Measurements from ENCODE around the gene ICA1. TPM values are rescaled to one million over a fixed set of nuclear protein-coding genes. Genes with fewer than 3 reads are reported as not detected.

ICA1 gene
- total RNA-seq, 2 experiments from 2014 or later: 2.3 to 2.4 TPM

DNA sequence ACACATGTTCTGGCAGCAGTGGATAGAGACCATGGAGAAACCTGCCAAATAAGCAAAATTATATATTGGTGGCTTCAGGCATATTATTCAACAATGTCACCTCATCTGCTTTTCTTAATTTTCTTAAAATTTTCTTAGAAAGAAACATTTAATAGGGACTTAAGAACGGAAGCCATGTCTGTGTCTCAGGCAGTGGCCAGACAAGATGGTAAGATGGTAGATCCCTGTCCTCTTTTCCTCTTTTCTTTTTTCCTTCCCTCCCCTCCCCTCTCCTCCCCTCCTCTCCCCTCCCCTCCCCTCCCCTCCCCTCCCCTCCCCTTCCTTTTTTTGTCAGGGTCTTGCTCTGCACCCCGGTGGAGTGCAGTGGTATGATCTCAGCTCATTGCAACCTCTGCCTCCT, 24.2 kb upstream of the ICA1 start:
- Mint-ChIP-seq H3K27ac (no peak overlapping the region), H3K36me3 (no peaks in the 10 kb centered on the region), H3K4me1 (ENCODE audit: low read depth) (no peaks in the 10 kb centered on the region), H3K9me3 (no peaks in the 10 kb centered on the region), H3K27me3 (peaks cover 8% of the 10 kb centered on the region), H3K4me3 (no peak overlapping the region)
- intact Hi-C loops (cut with micrococcal nuclease): no loop called here
- DNase-seq: no peak
- CTCF ChIA-PET: interaction anchor here (1.0 kb wide), 1 partner anchor 10 kb away, joined by 3 read pairs; no protein-coding TSS in a partner anchor
- POLR2A ChIA-PET: no interaction called here

DNA sequence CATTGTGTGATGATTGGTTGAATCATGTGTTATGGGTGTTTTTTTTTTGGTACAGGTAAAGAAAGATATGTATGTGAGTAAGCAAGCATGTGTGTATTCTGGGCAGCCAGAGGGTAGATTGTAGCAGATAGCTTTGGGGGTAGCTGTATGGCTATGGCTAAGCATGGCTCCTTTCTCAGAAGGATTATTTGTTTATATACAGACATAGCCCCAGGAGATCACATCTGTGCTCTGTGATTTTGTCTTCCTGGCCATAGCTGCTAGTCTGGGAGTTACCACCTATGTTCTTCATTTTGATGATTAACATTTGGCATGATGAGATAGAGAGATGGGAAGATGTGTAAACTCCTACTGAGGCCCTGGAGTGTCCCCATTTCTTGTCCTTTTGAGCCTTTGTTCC, 23.2 kb upstream of the ICA1 start:
- ChIA-PET CTCF (interaction anchor here (1.0 kb wide), 1 partner anchor 11 kb away, joined by 3 read pairs; no protein-coding TSS in a partner anchor), POLR2A (no interaction called here)
- no peaks in the 10 kb centered on the region for H3K4me1 Mint-ChIP-seq (ENCODE audit: low read depth)
- H3K9me3 Mint-ChIP-seq: no peaks in the 10 kb centered on the region
- H3K36me3 Mint-ChIP-seq: no peaks in the 10 kb centered on the region
- DNase-seq: no peak
- H3K27ac Mint-ChIP-seq: no peak overlapping the region
- no peak overlapping the region for H3K4me3 Mint-ChIP-seq
- intact Hi-C loops (cut with micrococcal nuclease): no loop called here
- H3K27me3 Mint-ChIP-seq: peaks cover 6% of the 10 kb centered on the region

DNA sequence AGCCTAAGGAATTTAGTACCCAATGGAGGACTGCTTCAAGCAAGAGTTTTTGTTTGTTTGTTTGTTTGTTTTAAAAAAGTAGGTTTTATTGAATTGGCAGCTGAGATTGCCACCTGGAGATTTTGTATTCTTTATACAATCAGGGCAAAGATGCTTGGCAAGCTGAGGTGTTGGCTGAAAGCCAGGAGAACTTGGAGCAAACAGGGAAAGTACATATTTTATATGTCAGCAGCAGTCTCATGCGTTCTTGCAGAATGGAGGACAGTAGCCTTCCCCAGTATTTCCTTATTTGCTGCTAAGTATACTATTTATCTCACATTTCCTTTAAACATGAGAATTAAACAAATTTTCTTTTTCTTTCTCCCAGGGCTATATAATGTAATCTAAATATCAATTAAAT, 22.6 kb upstream of the ICA1 start:
- no peak overlapping the region for H3K27ac Mint-ChIP-seq
- intact Hi-C loops (cut with micrococcal nuclease): no loop called here

DNA sequence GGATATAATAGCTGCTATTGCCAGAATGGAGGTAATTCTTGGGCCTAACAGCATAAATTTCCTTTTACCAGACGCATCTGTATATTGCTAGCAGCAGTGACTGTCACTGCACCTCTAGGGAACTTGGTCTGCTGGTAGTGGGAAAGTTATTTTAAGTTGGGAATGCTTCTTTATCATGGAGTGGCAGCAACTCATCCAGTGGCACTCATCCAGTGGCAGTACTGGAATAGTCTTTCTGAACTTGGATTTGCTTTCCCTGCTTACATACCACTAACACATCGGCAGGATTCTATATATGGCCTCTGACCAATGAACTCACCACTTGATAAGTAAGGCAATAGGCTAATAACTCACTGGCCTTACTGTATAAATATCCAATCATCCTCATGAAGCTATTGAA, 22.0 kb upstream of the ICA1 start:
- ChIA-PET POLR2A (no interaction called here), CTCF (interaction anchor here (1.0 kb wide), 1 partner anchor 12 kb away, joined by 3 read pairs; no protein-coding TSS in a partner anchor)
- Mint-ChIP-seq H3K4me3 (no peak overlapping the region), H3K4me1 (ENCODE audit: low read depth) (no peaks in the 10 kb centered on the region), H3K27ac (no peak overlapping the region), H3K9me3 (no peaks in the 10 kb centered on the region), H3K27me3 (peaks cover 2% of the 10 kb centered on the region), H3K36me3 (no peaks in the 10 kb centered on the region)
- intact Hi-C loops (cut with micrococcal nuclease): no loop called here
- no peak for DNase-seq

More for the DNA sequence above, 22.6 kb upstream of the ICA1 start:
- no peaks in the 10 kb centered on the region for H3K36me3 Mint-ChIP-seq
- no peaks in the 10 kb centered on the region for H3K4me1 Mint-ChIP-seq (ENCODE audit: low read depth)
- no peak for DNase-seq
- H3K27me3 Mint-ChIP-seq: peaks cover 4% of the 10 kb centered on the region
- ChIA-PET POLR2A (no interaction called here), CTCF (interaction anchor here (1.0 kb wide), 1 partner anchor 11 kb away, joined by 3 read pairs; no protein-coding TSS in a partner anchor)
- H3K9me3 Mint-ChIP-seq: no peaks in the 10 kb centered on the region
- H3K4me3 Mint-ChIP-seq: no peak overlapping the region

DNA sequence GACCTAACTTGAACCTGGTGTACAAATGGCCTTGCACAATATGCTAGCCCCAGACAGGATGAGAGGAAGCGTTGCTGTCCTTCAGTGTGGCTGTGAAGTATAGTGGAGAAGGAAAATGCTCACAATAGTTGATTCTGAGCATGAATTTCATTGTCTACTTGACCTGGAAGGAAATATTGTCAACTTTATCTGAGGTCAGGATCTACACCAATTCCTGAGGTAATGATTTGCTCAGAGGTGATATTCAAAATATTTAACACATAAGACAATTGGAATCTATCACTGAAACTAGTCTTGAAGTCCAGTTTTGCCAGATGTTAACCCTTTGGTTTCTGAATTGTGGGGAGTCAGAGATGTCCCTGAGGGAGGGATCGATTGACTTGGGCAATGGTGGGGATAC, 20.9 kb upstream of the ICA1 start:
- no peak overlapping the region for H3K4me3 Mint-ChIP-seq
- ChIA-PET POLR2A (no interaction called here), CTCF (no interaction called here)
- no peaks in the 10 kb centered on the region for H3K27me3 Mint-ChIP-seq
- H3K27ac Mint-ChIP-seq: no peak overlapping the region
- no peak for DNase-seq
- no peaks in the 10 kb centered on the region for H3K36me3 Mint-ChIP-seq
- no peaks in the 10 kb centered on the region for H3K4me1 Mint-ChIP-seq (ENCODE audit: low read depth)
- intact Hi-C loops (cut with micrococcal nuclease): no loop called here
- H3K9me3 Mint-ChIP-seq: no peaks in the 10 kb centered on the region

DNA sequence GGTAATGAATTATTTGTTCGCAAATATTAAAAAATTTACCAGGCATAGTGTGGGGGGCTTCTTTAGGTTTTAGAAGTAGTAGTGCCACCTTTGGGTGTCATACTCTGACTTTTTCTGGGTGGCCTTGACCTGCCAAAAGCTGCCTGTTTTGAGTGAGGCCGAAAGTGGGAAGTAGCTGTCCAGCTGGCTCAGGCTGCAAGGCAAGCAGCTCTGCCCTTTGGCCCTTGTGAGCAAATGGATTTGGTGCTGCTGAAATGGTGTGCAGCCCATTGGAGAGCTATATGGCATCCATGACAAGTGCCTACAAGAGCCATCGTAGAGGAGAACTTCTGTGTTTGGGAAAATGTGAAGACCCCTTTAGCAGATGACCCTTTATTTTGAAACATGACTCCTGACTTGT, 20.2 kb upstream of the ICA1 start:
- H3K27ac Mint-ChIP-seq: no peak overlapping the region
- intact Hi-C loops (cut with micrococcal nuclease): no loop called here
- no peaks in the 10 kb centered on the region for H3K9me3 Mint-ChIP-seq
- H3K27me3 Mint-ChIP-seq: no peaks in the 10 kb centered on the region
- H3K4me3 Mint-ChIP-seq: no peak overlapping the region
- no peak for DNase-seq
- CTCF ChIA-PET: interaction anchor here (2.2 kb wide), 1 partner anchor 14 kb away, joined by 9 read pairs; no protein-coding TSS in a partner anchor
- no peaks in the 10 kb centered on the region for H3K4me1 Mint-ChIP-seq (ENCODE audit: low read depth)
- H3K36me3 Mint-ChIP-seq: no peaks in the 10 kb centered on the region
- POLR2A ChIA-PET: no interaction called here

DNA sequence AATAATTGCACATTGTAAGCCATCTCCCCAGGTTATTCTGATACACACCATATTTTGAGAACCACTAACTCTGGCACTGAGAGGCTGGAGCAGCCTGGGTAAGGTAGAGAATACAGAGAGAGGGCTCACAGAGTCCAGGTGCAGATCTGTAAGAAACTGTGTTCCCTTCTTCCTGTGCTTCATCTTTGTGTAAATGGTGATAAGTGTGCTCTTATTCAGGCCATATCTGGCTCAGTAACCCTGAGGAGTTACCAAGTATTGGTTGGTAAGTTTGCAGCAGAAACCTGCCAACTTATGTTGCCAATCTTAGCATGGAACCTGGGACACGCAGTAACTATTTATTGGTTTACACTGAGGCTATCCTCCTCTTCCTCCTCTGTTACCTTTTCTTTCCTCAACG, 16.2 kb upstream of the ICA1 start:
- Mint-ChIP-seq H3K4me1 (ENCODE audit: low read depth) (no peaks in the 10 kb centered on the region), H3K4me3 (no peak overlapping the region), H3K36me3 (no peaks in the 10 kb centered on the region), H3K9me3 (no peaks in the 10 kb centered on the region), H3K27me3 (no peaks in the 10 kb centered on the region), H3K27ac (no peak overlapping the region)
- DNase-seq: no peak
- POLR2A ChIA-PET: no interaction called here
- CTCF ChIA-PET: no interaction called here
- intact Hi-C loops (cut with micrococcal nuclease): no loop called here

DNA sequence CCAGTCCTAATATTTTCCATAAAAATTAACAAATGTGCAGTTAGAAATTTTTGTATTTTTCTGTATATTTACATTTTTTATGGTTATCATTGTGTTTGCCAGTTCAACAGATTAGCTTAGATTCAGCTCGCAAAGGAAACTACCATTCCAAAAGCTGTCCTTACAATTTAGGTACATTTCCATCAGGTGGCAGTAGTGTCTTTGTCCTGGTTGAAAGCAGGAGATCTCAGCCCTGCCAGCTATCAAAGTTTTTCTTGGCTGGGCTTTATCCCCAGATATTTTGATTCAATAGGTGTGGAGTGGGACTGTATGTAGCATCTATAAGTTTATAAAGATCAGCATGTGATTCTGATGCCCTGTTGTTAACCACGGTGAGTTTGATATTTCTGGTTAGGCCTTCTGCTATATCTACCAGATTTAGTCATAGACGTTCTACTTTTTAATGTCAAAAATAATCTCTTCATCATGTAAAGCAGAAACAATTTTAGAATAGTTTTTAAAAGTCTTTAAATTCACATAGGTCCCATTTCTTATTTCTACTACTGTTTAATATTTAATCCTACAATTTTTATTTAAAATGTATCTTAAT, 15.5 kb upstream of the ICA1 start:
- H3K27ac Mint-ChIP-seq: no peak overlapping the region

DNA sequence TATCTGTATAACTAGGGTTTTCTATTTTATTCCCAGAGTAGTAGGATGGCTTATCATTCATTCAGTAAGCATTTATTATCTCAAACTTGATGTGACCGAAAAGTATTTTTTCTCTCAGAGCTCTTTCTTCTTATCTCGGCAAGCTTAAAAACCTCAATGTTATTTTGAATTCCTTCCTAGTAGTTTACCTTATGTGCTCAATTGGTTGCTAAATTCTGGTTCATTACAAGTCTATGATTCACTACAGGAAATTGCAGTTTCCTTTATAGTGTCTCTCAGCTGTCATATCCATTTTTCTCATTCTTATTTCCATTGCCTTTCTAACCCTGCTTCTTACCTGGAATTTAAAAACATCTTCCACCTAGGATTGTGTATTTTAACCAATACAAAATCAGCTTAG, 12.6 kb upstream of the ICA1 start:
- no peak for DNase-seq
- Mint-ChIP-seq H3K4me1 (ENCODE audit: low read depth) (no peaks in the 10 kb centered on the region), H3K27ac (no peak overlapping the region), H3K27me3 (peaks cover 8% of the 10 kb centered on the region), H3K36me3 (no peaks in the 10 kb centered on the region), H3K9me3 (no peaks in the 10 kb centered on the region), H3K4me3 (no peak overlapping the region)
- intact Hi-C loops (cut with micrococcal nuclease): no loop called here
- ChIA-PET CTCF (interaction anchor here (1.1 kb wide), 1 partner anchor 22 kb away, joined by 3 read pairs; no protein-coding TSS in a partner anchor), POLR2A (no interaction called here)

More for the DNA sequence above, 15.5 kb upstream of the ICA1 start:
- CTCF ChIA-PET: interaction anchor here (2.1 kb wide), 1 partner anchor 19 kb away, joined by 10 read pairs; no protein-coding TSS in a partner anchor
- H3K9me3 Mint-ChIP-seq: no peaks in the 10 kb centered on the region
- POLR2A ChIA-PET: no interaction called here
- no peak overlapping the region for H3K4me3 Mint-ChIP-seq
- intact Hi-C loops (cut with micrococcal nuclease): no loop called here
- H3K4me1 Mint-ChIP-seq (ENCODE audit: low read depth): no peaks in the 10 kb centered on the region
- no peaks in the 10 kb centered on the region for H3K27me3 Mint-ChIP-seq
- DNase-seq: no peak
- H3K36me3 Mint-ChIP-seq: no peaks in the 10 kb centered on the region

DNA sequence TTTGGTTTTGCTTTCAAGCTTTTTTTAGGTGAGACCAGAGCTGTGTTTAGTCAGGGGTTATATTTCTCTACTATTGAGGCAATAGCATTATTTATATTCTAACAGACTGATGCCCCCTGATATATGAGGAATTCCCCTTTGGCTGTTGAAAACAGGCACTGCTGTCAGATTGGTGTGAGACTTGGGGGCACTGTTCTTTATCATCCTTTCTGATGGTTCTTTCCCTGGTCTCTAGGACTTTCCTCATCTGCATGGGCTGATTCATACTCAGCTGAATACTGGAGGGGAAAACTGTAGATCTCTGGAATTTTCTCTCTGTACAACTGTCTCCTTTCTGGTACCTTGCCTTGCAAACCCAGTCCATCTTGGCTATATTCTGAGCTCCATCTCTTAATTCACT, 10.0 kb upstream of the ICA1 start:
- Mint-ChIP-seq H3K4me1 (ENCODE audit: low read depth) (no peaks in the 10 kb centered on the region), H3K9me3 (no peaks in the 10 kb centered on the region), H3K27me3 (peaks cover 8% of the 10 kb centered on the region), H3K4me3 (no peak overlapping the region), H3K27ac (no peak overlapping the region), H3K36me3 (no peaks in the 10 kb centered on the region)
- ChIA-PET POLR2A (no interaction called here), CTCF (no interaction called here)
- intact Hi-C loops (cut with micrococcal nuclease): no loop called here
- DNase-seq: no peak

DNA sequence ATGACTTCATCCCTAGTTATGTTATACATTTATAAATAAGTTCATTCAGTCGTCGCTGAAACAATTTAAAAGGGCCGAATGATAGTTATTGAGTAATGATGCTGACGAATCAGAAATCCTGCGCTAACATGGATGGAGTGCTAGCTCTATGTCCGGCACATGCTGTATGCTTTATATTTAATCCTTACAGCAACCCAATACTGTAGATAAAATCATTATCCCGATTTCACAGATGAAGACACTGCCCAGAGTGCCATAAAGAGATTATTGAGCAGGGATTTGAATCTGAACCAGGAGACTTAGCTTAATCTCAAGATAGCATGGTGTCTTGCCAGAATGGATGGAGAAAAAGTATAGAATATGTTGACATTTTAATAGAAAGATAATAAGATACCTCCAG, 1.1 kb upstream of the ICA1 start:
- CTCF ChIA-PET: interaction anchor here (0.5 kb wide), 1 partner anchor 1321 kb away, joined by 3 read pairs; no protein-coding TSS in a partner anchor
- Mint-ChIP-seq H3K36me3 (no peaks in the 10 kb centered on the region), H3K27me3 (peaks cover 48% of the 10 kb centered on the region)

DNA sequence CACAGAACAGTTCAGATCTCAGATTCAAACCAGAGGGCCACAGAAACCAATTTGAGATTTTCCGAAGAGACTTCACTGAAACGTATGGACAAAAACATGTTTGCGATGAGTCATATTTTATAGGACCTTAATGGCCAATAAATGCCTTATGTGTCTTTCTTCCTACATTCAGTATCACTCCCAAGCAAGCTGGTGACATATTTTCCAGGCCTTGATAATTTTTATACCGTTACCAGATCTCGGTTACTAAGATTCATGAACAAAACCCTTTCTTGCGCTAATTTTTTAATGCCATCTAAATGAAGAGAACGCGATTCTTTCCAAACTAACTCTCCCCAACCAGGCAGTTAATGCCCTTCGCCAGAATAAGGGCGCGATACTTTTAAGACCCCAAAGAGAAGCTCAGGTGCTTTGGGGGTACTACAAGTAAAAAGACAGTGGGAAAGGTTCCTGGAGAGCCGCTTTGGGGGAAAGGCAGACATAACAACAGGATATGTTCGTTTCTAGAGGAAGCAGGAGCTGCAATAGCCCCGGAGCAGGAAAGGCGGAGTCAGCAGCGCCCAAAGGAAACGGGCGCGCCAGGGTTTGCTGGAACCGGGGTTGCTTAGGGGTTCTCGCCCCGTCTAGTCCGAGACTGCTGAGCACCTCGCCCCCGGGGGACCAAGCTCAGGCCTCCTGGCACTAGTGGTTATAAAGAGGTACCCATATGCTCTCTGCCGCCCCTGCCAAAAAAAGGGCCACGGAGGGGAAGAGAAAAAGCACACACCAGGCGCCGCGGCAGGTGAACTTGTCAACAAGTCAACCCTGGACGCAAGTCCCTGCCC, 884 bp downstream of the ICA1 start:
- H3K36me3 Mint-ChIP-seq: no peaks in the 10 kb centered on the region
- H3K4me1 Mint-ChIP-seq (ENCODE audit: low read depth): peaks cover 6% of the 10 kb centered on the region
- DNase-seq: peak; percentile 28
- ChIA-PET POLR2A (no interaction called here), CTCF (interaction anchor here (0.9 to 1.2 kb wide), 2 partner anchors 10 to 25 kb away, joined by 3 read pairs; no protein-coding TSS in a partner anchor)
- no peaks in the 10 kb centered on the region for H3K9me3 Mint-ChIP-seq
- peak overlapping the region; percentile 16 for H3K27ac Mint-ChIP-seq
- peak overlapping the region; percentile 73 for H3K4me3 Mint-ChIP-seq
- peaks cover 48% of the 10 kb centered on the region for H3K27me3 Mint-ChIP-seq
- intact Hi-C loops (cut with micrococcal nuclease): no loop called here

More for the DNA sequence above, 1.1 kb upstream of the ICA1 start:
- Mint-ChIP-seq H3K4me1 (ENCODE audit: low read depth) (peaks cover 6% of the 10 kb centered on the region), H3K9me3 (no peaks in the 10 kb centered on the region), H3K4me3 (no peak overlapping the region), H3K27ac (no peak overlapping the region)
- POLR2A ChIA-PET: no interaction called here
- DNase-seq: no peak
- intact Hi-C loops (cut with micrococcal nuclease): no loop called here
